Astrocyte of the hippocampus (primary cell): ENCODE data around the gene FOXK1.
"Not testable (repeated sequence)": the region's sequence is repeated elsewhere in the genome, so short reads cannot be mapped to it uniquely, and the experiment has no call there.

Experiments used
- DNase-seq: peaks from one replicate; pipeline ENCODE4 v3.0.0; 2011; ENCODE audit warnings: low read depth, low spot score

The FOXK1 gene

DNA sequence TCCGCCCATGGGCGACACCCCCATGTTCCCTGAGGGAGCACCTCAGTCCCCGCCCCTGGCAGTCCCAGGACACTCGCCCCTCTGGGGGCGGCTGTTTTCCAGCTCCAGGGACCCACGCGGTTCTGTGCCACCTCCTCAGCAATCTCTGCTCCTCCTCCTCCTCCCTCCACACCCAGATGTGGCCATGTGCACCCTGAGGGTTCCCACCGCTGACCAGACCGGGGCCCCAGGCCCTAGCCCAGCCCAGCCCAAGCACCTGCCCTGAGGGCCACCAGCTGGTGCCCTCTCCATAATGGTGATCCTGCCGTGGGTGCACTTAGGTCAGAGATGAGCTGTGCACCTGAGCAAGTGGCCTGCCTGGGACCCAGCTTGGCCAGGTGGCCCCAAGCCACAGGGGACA lies 118.4 kb downstream of the FOXK1 start:
- no peak for DNase-seq

- DNase-seq = no peak
Observed at GRCh38 chr7:4800926-4801838, 119.1 kb downstream of the FOXK1 start.

DNA sequence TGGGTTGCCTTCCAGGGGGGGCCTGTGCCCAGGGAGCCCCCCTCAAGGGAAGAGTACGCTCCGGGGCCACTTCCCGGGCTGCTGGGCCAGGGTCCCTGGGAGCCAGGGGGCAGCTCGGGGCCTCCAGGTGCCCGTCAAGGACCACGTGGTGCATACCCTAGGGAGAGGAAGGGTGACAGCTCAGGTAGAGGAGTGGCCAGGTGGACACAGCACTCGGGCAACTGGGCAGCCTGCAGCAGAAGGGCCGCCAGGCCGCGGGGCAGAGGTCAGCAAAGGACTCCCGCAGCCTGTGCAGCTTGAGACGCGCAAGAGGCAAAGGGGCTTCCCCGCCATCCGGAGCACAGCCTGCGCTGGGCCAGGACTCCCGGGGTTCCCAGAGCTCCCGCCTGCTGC lies 119.7 kb downstream of the FOXK1 start:
- no peak for DNase-seq

DNA sequence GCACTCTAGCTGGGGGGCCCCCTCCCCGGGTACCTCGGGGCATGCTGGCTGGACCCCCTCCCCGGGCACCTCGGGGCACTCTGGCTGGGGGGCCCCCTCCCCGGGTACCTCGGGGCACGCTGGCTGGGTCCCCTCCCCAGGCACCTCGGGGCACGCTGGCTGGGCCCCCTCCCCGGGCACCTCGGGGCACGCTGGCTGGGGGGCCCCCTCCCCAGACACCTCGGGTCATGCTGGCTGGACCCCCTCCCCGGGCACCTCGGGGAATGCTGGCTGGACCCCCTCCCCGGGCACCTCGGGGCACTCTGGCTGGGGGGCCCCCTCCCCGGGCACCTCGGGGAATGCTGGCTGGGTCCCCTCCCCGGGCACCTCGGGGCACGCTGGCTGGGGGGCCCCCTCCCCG lies 120.5 kb downstream of the FOXK1 start:
- DNase-seq = not testable (repeated sequence)

DNA sequence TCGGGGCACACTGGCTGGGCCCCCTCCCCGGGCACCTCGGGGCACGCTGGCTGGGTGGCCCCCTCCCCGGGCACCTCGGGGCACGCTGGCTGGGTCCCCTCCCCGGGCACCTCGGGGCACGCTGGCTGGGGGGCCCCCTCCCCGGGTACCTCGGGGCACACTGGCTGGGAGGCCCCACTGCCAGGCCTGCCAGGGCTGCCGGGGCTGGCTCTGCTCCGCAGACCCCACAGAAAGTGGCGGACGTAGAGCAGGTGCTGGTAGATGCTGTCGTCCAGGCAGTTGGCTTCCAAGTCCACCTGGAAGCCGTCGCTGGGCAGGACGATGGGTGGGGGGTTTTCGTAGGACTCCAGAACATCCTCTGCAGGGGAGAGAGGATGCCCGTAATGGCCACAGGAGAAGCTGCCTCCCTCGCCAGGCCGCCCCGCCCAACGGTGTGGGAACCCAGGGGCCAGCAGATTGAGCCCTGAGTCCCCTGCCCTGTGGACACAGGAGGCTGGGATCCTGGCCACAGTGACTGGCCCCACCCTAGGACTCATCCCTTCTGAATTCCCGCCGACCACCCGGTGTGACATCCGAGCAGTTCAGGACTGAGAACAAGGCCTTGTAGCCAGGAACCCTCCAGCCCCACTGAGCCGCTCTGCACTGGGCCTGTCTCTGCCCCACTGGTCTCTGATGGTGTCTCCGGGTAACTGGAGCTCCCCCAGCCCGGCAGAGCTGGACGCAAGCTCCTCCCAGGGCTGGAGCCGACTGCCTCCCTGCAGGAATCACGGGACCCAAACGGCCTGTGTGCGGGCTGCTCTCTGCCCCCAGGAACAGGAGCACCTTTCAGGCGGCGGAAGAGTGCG lies 121.5 kb downstream of the FOXK1 start:
- no peak for DNase-seq

GRCh38 chr7:4805110-4805983 lies 123.3 kb downstream of the FOXK1 start:
- no peak for DNase-seq

DNA sequence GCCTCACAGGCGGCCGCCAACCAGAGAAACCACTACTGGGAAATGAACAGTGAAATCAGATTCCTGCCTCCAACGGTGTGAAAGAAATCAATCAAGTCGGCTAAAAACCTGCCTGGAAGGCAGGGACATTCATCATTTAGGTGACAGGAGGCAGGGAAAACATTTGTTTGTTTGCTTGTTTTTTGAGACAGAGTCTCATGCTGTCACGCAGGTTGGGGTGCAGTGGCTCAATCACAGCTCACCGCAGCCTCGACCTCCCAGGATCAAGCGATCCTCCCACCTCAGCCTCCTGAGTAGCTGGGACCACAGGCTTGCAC lies 123.8 kb downstream of the FOXK1 start:
- DNase-seq = no peak

DNA sequence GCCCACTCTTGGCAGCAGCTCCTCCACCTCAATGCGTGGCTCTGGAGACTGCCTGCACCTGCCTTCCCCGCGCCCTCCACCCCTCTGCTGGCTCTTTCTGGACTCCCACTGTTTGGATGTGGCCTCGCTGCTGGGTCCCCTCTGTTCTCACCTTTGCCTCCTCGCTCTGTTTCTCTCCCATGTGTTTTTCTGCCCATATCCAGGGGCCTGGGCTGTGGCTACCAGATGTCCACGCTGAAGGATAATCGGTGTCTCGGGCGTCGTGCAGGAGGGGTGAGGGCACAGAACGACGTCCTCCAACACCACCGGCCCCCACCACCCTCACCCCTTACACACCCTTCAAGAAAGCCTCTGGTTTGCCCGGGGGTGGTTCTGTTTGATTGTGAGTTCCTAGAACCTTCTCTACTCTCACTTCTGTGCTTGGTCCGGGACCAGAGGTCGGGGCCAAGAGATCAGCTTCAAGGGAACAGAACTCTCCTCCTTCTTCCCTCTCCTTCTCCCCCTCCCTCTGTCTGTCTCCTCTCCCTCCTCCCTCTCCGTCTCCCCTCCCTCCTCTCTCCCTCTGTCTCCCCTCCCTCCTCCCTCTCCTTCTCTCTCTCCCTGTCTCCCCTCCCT lies 125.0 kb downstream of the FOXK1 start:
- DNase-seq = no peak

DNA sequence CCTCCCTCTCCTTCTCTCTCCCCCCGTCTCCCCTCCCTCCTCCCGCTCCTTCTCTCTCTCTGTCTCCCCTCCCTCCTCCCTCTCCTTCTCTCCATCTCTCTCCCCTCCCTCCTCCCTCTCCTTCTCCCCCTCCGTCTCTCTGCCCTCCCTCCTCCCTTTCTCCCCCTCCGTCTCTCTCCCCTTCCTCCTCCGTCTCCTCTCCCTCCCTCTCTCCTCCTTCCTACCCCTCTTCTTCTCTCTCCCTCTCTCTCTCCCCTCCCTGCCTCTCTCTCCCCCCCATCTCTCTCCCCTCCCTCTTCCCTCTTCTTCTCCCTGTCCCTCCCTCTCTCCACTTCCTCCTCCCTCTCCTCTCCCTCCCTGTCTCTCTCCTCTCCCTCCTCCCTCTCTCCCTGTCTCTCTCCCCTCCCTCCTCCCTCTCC lies 125.5 kb downstream of the FOXK1 start:
- DNase-seq = no peak

GRCh38 chr7:4808026-4808425 lies 125.9 kb downstream of the FOXK1 start:
- DNase-seq = no peak

- no peak for DNase-seq
Observed at GRCh38 chr7:4808565-4808964, 126.5 kb downstream of the FOXK1 start.

DNA sequence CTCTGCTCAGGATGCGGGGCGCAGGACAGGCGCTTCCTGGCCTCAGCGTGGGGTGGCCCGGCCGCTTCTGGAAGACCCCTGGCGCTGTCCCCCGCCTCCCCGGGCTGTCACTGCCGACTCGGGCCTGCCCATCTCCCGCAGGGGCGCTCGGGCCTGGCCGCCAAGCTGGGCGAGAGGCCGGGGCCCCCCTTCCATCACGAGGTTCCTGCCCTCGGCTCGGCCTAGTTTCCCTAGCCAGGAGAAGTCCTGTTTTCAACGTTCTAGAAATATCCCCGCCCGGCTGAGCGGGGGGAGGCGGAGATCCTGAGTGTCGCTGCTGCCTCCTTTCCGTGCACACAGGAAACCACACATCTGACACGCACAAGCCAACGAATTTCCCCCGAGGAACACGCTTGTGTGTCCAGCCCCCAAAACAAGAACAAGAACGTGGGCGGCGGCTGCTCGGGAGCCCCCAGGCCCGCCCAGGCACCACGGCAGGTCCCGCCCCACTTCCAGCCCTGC lies 127.0 kb downstream of the FOXK1 start:
- DNase-seq = no peak

DNA sequence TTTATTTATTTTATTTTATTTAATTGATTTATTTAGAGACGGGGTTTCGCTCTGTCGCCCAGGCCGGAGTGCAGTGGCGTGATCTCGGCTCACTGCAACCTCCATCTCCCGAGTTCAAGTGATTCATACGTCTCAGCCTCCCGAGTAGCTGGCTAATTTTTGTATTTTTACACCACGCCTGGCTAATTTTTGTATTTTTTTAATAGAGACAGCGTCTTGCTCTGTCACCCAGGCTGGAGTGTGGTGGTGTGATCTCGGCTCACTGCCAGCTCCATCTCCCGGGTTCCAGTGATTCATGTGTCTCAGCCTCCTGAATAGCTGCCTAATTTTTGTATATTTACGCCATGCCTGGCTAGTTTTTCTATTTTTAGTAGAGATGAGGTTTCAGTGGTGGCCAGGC lies 127.6 kb downstream of the FOXK1 start:
- DNase-seq = peak; percentile 44

- no peak for DNase-seq
Observed at GRCh38 chr7:4814433-4814832, 132.3 kb downstream of the FOXK1 start.

GRCh38 chr7:4815121-4815520 lies 133.0 kb downstream of the FOXK1 start:
- DNase-seq = no peak

DNA sequence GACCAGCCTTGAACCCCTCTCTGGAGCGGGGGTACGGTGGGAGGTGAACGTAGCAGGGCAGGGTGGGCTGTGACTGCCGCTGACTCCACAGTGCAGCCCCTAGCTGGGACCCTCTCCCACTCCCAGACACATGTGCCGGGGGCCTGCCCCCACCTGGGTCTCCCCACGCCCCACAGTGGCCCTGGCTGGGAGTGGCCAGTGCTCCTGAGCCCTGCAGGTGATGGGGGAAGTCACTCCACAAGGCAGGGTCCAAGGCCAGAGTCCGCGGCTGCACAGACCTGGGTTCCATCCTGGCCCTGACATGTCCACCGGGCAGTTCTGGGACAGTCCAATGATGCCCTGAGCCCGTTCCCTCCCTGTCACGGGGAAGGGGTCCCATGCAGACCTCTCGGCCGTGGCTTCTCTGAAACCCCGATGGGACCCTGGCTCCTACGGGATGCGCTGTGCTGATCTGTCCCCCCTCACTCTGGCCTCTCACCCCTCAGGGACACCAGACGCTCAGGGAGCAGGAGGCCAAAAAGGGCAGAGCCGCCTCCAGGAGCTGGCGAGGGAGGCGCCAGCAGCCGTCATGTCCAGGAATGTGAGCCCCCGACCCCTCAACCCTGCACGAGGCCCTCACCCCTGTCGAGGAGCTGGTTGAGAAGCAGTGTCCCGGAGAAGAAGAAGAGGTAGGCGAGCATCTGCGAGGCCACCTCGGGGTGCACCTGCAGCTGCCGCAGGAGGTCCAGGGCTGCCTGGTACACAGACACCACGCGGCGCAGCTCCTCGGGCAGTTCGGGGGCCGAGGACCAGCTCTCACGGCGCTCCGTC lies 133.7 kb downstream of the FOXK1 start:
- DNase-seq = no peak

GRCh38 chr7:4816419-4817080 lies 134.5 kb downstream of the FOXK1 start:
- no peak for DNase-seq

DNA sequence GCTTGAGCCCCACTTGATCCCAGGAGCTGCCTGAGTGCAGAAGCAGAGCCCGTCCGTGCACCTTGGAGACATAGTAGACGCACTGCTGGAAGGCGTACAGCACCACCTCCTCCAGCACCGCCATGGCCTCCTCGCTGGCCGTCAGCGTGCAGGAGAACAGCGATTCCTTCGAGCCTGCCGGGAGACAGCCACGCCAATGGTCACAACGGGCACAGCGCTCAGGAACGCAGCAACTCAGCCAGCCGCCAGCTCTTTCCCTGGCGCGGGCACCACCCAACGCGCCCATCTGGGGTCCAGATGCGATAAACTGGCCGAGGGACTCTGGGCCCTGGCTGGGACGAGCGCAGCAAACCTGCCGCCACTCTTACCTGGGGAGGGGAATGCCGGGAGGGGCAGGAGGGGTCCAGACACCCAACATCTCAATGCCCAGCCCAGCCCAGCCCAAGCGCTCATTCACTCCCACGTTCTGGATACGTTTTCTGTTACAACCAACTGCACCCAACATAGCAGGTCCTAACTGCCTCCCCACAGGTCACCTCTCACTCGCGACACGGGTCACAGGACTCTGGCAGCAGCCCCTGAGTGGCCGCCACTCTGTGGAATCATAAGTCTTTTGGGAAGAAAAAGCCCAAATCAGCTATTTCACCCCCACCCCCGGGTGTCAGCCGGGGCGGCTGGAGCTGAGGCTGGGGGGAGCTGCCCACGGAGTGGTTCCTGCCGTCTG lies 135.2 kb downstream of the FOXK1 start:
- no peak for DNase-seq
